A673 (cell line): ENCODE data around the gene CATSPERD. TPM values are rescaled to one million over a fixed set of nuclear protein-coding genes. Genes with fewer than 3 reads are reported as not detected.

Source experiments
- BruUV-seq: library from RNA; stranded (reverse); fragments of 400-500 nt; replicated peaks from 2 replicates; lab custom pipeline; 2021; lab: Mats Ljungman, UMichigan
- CTCF ChIA-PET: fragments of 300-600 bp; sonication (Branson Sonifier 250); formaldehyde crosslinking; loops from one replicate; lab custom pipeline; 2022; ENCODE audit warnings: antibody characterized with exemption; lab: Charles Lee
- POLR2A ChIA-PET: fragments of 300-600 bp; sonication (Branson Sonifier 250); formaldehyde crosslinking; loops from one replicate; lab custom pipeline; 2022; ENCODE audit warnings: antibody characterized with exemption; ENCODE audit not compliant: low non-redundant PET; lab: Charles Lee
- DNase-seq: peaks from one replicate; pipeline ENCODE4 v3.0.0-alpha.2; 2015; ENCODE audit warnings: low spot score
- H3K27ac ChIP-seq: fragments of 200-600 bp; sonication (generic); 2 replicates; pipeline ENCODE4 v1.5.1; 2016; ENCODE audit warnings: mixed run types, low read depth, mild to moderate bottlenecking, mixed read lengths, antibody characterized with exemption, low read length; ENCODE audit not compliant: poor library complexity, severe bottlenecking
- H3K27me3 ChIP-seq: fragments of 200-600 bp; sonication (generic); replicated peaks from 2 replicates; pipeline ENCODE4 v1.6.1; 2017; ENCODE audit warnings: mixed run types, low read depth, mild to moderate bottlenecking, mixed read lengths, antibody characterized with exemption, low read length; ENCODE audit not compliant: insufficient read depth, poor library complexity
- H3K36me3 ChIP-seq: fragments of 200-600 bp; sonication (generic); 2 replicates; pipeline ENCODE4 v1.6.1; 2016; ENCODE audit warnings: mixed run types, mild to moderate bottlenecking, mixed read lengths, antibody characterized with exemption, low read length; ENCODE audit not compliant: insufficient read depth, poor library complexity, severe bottlenecking
- H3K4me1 ChIP-seq: fragments of 200-600 bp; sonication (generic); 2 replicates; pipeline ENCODE4 v1.6.1; 2017; ENCODE audit warnings: mixed run types, mild to moderate bottlenecking, mixed read lengths, antibody characterized with exemption, low read length; ENCODE audit not compliant: insufficient read depth, poor library complexity, severe bottlenecking
- H3K4me3 ChIP-seq: fragments of 200-600 bp; sonication (generic); 2 replicates; pipeline ENCODE4 v1.5.1; 2016; ENCODE audit warnings: low read depth, mixed run types, mild to moderate bottlenecking, mixed read lengths, low read length; ENCODE audit not compliant: poor library complexity, severe bottlenecking
- H3K9me3 ChIP-seq: fragments of 200-600 bp; sonication (generic); 2 replicates; pipeline ENCODE4 v1.6.1; 2016; ENCODE audit warnings: mixed run types, low read depth, mild to moderate bottlenecking, mixed read lengths, antibody characterized with exemption, low read length; ENCODE audit not compliant: poor library complexity, severe bottlenecking
- CTCF ChIP-seq: fragments of 300-800, 200-600 bp; sonication (generic); conservative IDR thresholded peaks from 2 replicates; pipeline ENCODE4 v1.5.1; 2017; ENCODE audit warnings: low read depth, mild to moderate bottlenecking, antibody characterized with exemption, low read length, moderate library complexity, mixed read lengths
- EZH2 ChIP-seq: fragments of 200-600 bp; sonication (generic); IDR thresholded peaks from 2 replicates; pipeline ENCODE4 v1.6.1; 2017; ENCODE audit warnings: borderline replicate concordance, low read depth, mild to moderate bottlenecking, mixed read lengths, antibody characterized with exemption, low read length; ENCODE audit not compliant: poor library complexity, severe bottlenecking
- intact Hi-C: fragments of 100-400 bp; cut with micrococcal nuclease; formaldehyde crosslinking; loops from one replicate; pipeline ENCODE4 v1.10.0; 2022; ENCODE audit not compliant: unreplicated experiment
- total RNA-seq: library from RNA; stranded (reverse); gene quantifications from 2 replicates; pipeline ENCODE4 v1.2.3, GENCODE V29; 2021

CATSPERD gene
- total RNA-seq, 1 experiment from 2014 or later: not detected

- no peaks in the 10 kb centered on the region for H3K27me3 ChIP-seq
- intact Hi-C loops: no loop called here
- CTCF ChIA-PET: no interaction called here
- BruUV-seq: no TSS peak
- H3K9me3 ChIP-seq: no peaks in the 10 kb centered on the region
- no peak overlapping the region for H3K27ac ChIP-seq
- no peak for TF ChIP-seq CTCF
- TF ChIP-seq EZH2: no peak
- H3K4me1 ChIP-seq: no peaks in the 10 kb centered on the region
- DNase-seq: no peak
- POLR2A ChIA-PET: no interaction called here
- H3K36me3 ChIP-seq: no peaks in the 10 kb centered on the region
- no peak overlapping the region for H3K4me3 ChIP-seq
These were observed 47.5 kb downstream of the CATSPERD start for GRCh38 chr19:5767949-5768348.

GRCh38 chr19:5772416-5772815, 52.0 kb downstream of the CATSPERD start:
- ChIA-PET CTCF (interaction anchor here (0.5 to 0.6 kb wide), 2 partner anchors 21 to 251 kb away, joined by 4 to 16 read pairs; no protein-coding TSS in a partner anchor), POLR2A (no interaction called here)
- H3K9me3 ChIP-seq: no peaks in the 10 kb centered on the region
- no peak overlapping the region for H3K27ac ChIP-seq
- no peaks in the 10 kb centered on the region for H3K36me3 ChIP-seq
- H3K27me3 ChIP-seq: no peaks in the 10 kb centered on the region
- H3K4me3 ChIP-seq: no peak overlapping the region
- DNase-seq: no peak
- H3K4me1 ChIP-seq: peaks cover 5% of the 10 kb centered on the region
- intact Hi-C loops: no loop called here
- BruUV-seq: no TSS peak
- TF ChIP-seq CTCF (no peak), EZH2 (no peak)

GRCh38 chr19:5773276-5773675, 52.8 kb downstream of the CATSPERD start:
- intact Hi-C loops: no loop called here
- POLR2A ChIA-PET: no interaction called here
- H3K4me3 ChIP-seq: no peak overlapping the region
- TF ChIP-seq CTCF (no peak), EZH2 (no peak)
- H3K36me3 ChIP-seq: no peaks in the 10 kb centered on the region
- H3K9me3 ChIP-seq: no peaks in the 10 kb centered on the region
- no TSS peak for BruUV-seq
- H3K4me1 ChIP-seq: peaks cover 5% of the 10 kb centered on the region
- H3K27ac ChIP-seq: no peak overlapping the region
- DNase-seq: no peak
- no peaks in the 10 kb centered on the region for H3K27me3 ChIP-seq
- CTCF ChIA-PET: interaction anchor here (0.5 to 1.0 kb wide), 2 partner anchors 22 to 31 kb away, joined by 4 to 7 read pairs; partner anchors contain the start of gene NRTN
